Activated CD8-positive, alpha-beta T cell treated with anti-CD3 and anti-CD28 coated beads for 36 hours (primary cell): Measurements from ENCODE around the gene FAM131C. TPM values are rescaled to one million over a fixed set of nuclear protein-coding genes. Genes with fewer than 3 reads are reported as not detected.

Experiments
- ATAC-seq: fragments of 200-7000 bp; cut with Tn5 transposase; one replicate; pipeline ENCODE4 v1.10.0; 2021; ENCODE audit warnings: mild to moderate bottlenecking, moderate library complexity
- CTCF ChIA-PET: fragments of 350-600 bp; sonication (Branson Sonifier 250); formaldehyde crosslinking; loops from one replicate; lab custom pipeline; 2021; ENCODE audit warnings: antibody characterized with exemption; lab: Charles Lee
- POLR2A ChIA-PET: fragments of 350-600 bp; sonication (Branson Sonifier 250); formaldehyde crosslinking; loops from one replicate; lab custom pipeline; 2021; ENCODE audit warnings: antibody characterized with exemption; lab: Charles Lee
- DNase-seq: peaks from one replicate; pipeline ENCODE4 v3.0.0-alpha.2; 2020
- H3K27ac Mint-ChIP-seq: one replicate; pipeline ENCODE4 v1.8.0; 2021; ENCODE audit warnings: mild to moderate bottlenecking, mixed read lengths
- H3K27me3 Mint-ChIP-seq: one replicate; pipeline ENCODE4 v1.8.0; 2021; ENCODE audit warnings: mixed read lengths
- H3K36me3 Mint-ChIP-seq: one replicate; pipeline ENCODE4 v1.8.0; 2021; ENCODE audit warnings: low read depth, mixed read lengths
- H3K4me1 Mint-ChIP-seq: one replicate; pipeline ENCODE4 v1.8.0; 2021; ENCODE audit warnings: low read depth, mixed read lengths
- H3K4me3 Mint-ChIP-seq: one replicate; pipeline ENCODE4 v1.8.0; 2021; ENCODE audit warnings: mild to moderate bottlenecking, moderate library complexity, mixed read lengths
- H3K9me3 Mint-ChIP-seq: one replicate; pipeline ENCODE4 v1.8.0; 2021; ENCODE audit warnings: mixed read lengths
- CTCF ChIP-seq: fragments of 200-600 bp; IDR thresholded peaks from one replicate; pipeline ENCODE4 v1.8.0; 2022; ENCODE audit warnings: antibody characterized with exemption, mild to moderate bottlenecking
- intact Hi-C: fragments of 100-400 bp; cut with micrococcal nuclease; formaldehyde crosslinking; loops from one replicate; pipeline ENCODE4 v1.10.0; 2022
- total RNA-seq, 2 experiments: library from RNA; stranded (reverse); gene quantifications; one replicate each; pipeline ENCODE4 v1.2.3, GENCODE V29; 2021

FAM131C gene
- total RNA-seq, 2 experiments from 2014 or later: 0.70 to 0.87 TPM

DNA sequence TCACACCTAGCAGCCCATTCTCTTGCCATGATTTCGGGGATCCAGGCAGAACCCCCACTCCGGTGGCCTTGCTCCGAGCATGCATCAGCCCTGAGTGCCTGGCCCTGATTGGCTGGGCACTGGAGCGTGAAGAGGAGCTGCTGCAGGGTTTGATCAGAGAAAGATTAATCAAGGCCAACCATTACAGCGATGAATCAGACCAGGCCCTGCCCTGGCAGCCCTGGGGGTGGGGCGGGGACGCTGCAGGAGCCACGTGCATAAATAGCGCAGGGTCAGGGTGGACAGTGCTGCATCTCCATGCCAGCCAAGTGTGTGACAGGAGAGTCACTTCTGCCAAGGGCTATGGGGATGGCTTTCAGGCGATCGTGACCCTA lies 3.4 kb upstream of the FAM131C start:
- no peak overlapping the region for H3K27ac Mint-ChIP-seq
- H3K36me3 Mint-ChIP-seq: no peaks in the 10 kb centered on the region
- no peak for TF ChIP-seq CTCF
- intact Hi-C loops: loop anchor here (10.0 kb wide), 1 partner anchor 288 kb away; the partner anchor contains the start of gene SZRD1
- no peaks in the 10 kb centered on the region for H3K9me3 Mint-ChIP-seq
- ATAC-seq (no peak), DNase-seq (no peak)
- CTCF ChIA-PET: interaction anchor here (10.2 kb wide), 1 partner anchor 112 kb away, joined by 299 read pairs; no protein-coding TSS in a partner anchor
- H3K27me3 Mint-ChIP-seq: peaks cover 21% of the 10 kb centered on the region
- H3K4me1 Mint-ChIP-seq: peaks cover 11% of the 10 kb centered on the region
- POLR2A ChIA-PET: no interaction called here
- no peak overlapping the region for H3K4me3 Mint-ChIP-seq

DNA sequence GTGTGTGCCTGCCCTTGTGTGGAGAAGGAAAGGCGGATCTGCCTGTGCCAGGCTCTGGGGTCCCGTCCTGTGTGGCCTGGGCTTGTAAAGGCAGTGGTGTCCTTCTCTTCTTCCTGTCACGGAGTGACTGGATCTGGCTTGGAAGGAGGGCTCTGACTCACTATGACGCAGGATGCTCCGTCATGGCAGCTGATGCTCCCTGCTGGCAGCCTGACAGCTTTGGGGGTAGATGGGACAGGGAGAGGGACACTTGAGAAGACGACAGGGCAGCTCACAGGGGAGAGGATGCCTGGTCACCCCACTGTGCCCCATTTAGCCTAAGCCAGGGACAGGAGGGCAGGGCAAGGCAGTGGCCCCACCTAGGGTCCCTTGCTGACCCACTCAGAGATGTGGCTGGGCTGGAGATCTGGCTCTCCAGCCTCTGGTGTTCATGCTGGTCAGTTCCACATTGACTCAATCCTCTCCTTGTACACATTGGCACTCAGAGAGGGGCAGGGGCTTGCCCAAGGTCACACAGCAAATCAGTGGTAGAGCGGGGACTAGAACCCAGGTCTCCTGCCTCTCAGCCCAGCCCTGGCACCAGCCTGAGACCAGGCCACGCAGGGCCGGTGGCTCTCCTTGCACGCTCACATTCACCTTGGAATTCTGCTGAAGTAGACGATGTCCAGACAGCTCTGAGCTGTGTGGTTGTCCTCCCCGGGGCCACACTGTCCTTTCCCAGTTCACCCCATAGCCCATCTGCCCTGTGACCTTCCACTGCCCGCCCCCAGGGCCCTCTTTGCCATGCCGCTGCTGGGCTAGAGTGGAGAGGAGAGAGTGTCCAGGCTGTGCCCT lies 2.8 kb upstream of the FAM131C start:
- Mint-ChIP-seq H3K4me3 (no peak overlapping the region), H3K9me3 (no peaks in the 10 kb centered on the region), H3K27ac (no peak overlapping the region), H3K36me3 (no peaks in the 10 kb centered on the region), H3K27me3 (peaks cover 21% of the 10 kb centered on the region), H3K4me1 (peaks cover 11% of the 10 kb centered on the region)
- TF ChIP-seq CTCF: no peak
- POLR2A ChIA-PET: interaction anchor here (1.7 kb wide), 1 partner anchor 108 kb away, joined by 5 read pairs; no protein-coding TSS in a partner anchor
- intact Hi-C loops: loop anchor here (10.0 kb wide), 1 partner anchor 289 kb away; the partner anchor contains the start of gene SZRD1
- DNase-seq: no peak
- ATAC-seq: no peak
- CTCF ChIA-PET: interaction anchor here (0.9 to 10.2 kb wide), 3 partner anchors 112 to 285 kb away, joined by 3 to 299 read pairs (median 4); no protein-coding TSS in a partner anchor

DNA sequence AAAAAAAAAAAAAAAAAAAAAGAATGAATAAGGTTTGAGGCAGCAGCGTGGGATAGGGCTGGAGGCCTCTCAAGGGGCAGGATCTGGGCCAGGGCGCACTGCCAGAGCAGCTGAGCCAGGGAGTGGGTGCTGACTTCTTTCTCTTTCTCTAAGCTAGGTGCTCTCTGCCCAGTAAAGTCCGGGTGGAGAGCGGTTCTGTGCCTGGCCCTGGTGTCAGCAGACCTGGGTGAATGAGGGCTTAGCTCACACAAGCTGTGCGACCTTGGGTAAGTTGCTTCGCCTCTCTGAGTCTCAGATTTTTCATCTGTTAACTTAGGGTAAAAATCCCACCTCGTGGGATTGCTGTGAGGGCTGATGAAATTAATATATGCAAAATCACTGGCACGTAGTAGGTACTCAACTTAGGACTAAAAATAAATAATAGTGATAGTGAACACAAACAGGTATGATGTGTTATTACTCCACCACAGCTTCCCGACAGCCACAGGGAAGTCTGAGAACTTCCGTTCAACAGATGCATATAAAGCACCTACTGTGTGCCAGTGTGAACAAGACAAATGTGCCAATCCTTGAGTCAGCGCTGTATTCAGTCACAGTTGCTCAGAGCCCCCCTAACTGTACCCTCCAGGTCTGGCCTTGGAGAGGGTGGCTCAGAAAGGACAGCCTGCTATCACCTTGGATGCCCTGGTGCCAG lies 2.0 kb upstream of the FAM131C start:
- H3K36me3 Mint-ChIP-seq: no peaks in the 10 kb centered on the region
- H3K4me1 Mint-ChIP-seq: peaks cover 11% of the 10 kb centered on the region
- CTCF ChIA-PET: interaction anchor here (0.9 to 10.2 kb wide), 4 partner anchors 113 to 285 kb away, joined by 3 to 299 read pairs (median 4); no protein-coding TSS in a partner anchor
- intact Hi-C loops: loop anchor here (10.0 kb wide), 1 partner anchor 289 kb away; the partner anchor contains the start of gene SZRD1
- H3K27me3 Mint-ChIP-seq: peaks cover 21% of the 10 kb centered on the region
- DNase-seq: no peak
- no peak overlapping the region for H3K27ac Mint-ChIP-seq
- no peak for TF ChIP-seq CTCF
- H3K9me3 Mint-ChIP-seq: no peaks in the 10 kb centered on the region
- H3K4me3 Mint-ChIP-seq: no peak overlapping the region
- POLR2A ChIA-PET: interaction anchor here (0.7 to 1.7 kb wide), 3 partner anchors 12 to 343 kb away, joined by 3 to 5 read pairs (median 3); no protein-coding TSS in a partner anchor
- ATAC-seq: no peak

GRCh38 chr1:16074217-16074616 lies 766 bp upstream of the FAM131C start:
- Mint-ChIP-seq H3K9me3 (no peaks in the 10 kb centered on the region), H3K27ac (no peak overlapping the region), H3K4me1 (peaks cover 15% of the 10 kb centered on the region), H3K36me3 (no peaks in the 10 kb centered on the region), H3K27me3 (peaks cover 21% of the 10 kb centered on the region), H3K4me3 (no peak overlapping the region)
- ChIA-PET POLR2A (interaction anchor here (1.0 kb wide), 1 partner anchor 11 kb away, joined by 3 read pairs; no protein-coding TSS in a partner anchor), CTCF (interaction anchor here (0.7 to 2.2 kb wide), 12 partner anchors 9 to 289 kb away, joined by 3 to 21 read pairs (median 4); partner anchors contain the start of gene SRARP)
- no peak for TF ChIP-seq CTCF
- DNase-seq (no peak), ATAC-seq (no peak)
- intact Hi-C loops: loop anchor here (10.0 kb wide), 1 partner anchor 291 kb away; the partner anchor contains the start of gene SZRD1
